GM20000 (cell line): Measurements from ENCODE around the gene MMP24OS.
A peak's percentile ranks its signal among the peaks of the same experiment; 100 is the strongest.

Source experiments
- DNase-seq: peaks from one replicate; pipeline ENCODE4 v3.0.0; 2012; ENCODE audit warnings: low spot score
- CTCF ChIP-seq: IDR thresholded peaks from 2 replicates; pipeline ENCODE4 v1.5.1; 2012; ENCODE audit warnings: mild to moderate bottlenecking, control low read depth; ENCODE audit errors: extremely low read depth, missing control alignments

Gene MMP24OS

GRCh38 chr20:35284267-35284991 lies 6.5 kb upstream of the MMP24OS start, which contains the start of gene EIF6:
EIF6 (minus strand) TSS chr20:35284772; CDS start chr20:35284487, 285 bp downstream.
- peak; percentile 95 for DNase-seq
- TF ChIP-seq CTCF, result no peak

DNA sequence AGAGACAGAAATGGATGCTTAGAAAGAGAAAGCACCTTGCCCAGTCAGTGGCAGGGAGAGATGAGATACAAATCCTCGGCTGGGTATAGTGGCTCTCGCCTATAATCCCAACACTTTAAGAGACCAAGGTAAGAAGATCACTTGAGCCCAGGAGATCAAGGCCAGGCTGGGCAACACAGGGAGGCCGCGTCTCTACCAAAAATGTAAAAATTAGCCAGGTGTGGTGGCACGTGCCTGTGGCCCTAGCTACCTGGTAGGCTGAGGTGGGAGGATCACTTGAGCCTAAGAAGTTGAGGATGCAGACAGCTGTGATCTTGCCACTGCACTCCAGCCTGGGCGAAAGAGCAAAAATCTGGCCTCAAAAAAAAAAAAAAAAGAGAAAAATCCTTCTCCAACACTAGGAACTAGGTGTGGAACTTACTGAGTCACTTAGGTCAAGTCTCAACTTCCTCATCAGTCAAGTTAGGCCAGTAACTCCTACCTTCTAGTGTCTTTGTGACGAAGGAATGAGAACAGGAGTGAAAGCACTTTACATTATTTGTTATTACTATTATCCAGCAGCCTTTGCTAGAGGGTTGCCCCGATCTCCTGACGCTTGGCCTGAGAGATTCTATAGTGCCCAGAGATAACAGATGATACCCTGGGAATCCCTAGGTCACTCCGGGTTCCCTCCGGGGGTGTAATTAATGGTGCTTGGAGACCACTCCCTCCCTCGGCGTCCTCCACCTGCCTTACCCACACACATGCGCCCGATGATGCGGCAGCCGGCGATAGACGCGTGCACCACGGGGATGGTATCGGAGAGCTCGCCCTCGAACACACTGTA lies 5.7 kb upstream of the MMP24OS start:
- no peak for TF ChIP-seq CTCF
- no peak for DNase-seq

- no peak for DNase-seq
- TF ChIP-seq CTCF, result no peak
Measured at GRCh38 chr20:35281506-35282101, 3.7 kb upstream of the MMP24OS start.

DNA sequence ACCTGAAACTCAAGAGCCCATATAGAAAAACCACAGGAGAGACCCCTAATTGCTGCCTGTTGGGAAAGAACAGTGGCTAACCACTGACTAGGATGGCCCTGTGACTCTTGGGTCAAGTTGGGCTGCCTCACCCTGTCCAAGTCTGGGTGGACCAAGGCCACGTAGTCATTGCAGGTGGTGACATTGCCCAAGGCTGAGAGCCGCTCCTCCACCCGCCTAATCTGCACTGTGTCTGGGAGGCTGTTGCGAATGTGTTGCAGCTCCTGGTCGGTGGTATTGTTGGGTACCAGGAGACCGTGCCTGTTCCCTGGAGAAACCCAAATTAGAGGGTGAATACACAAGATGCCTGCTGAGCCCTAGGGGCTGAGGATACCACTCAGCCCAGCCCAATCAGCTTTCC lies 2.6 kb upstream of the MMP24OS start:
- DNase-seq, result no peak
- TF ChIP-seq CTCF, result no peak

- DNase-seq, result no peak
Measured at GRCh38 chr20:35279533-35280174, 1.7 kb upstream of the MMP24OS start.

DNA sequence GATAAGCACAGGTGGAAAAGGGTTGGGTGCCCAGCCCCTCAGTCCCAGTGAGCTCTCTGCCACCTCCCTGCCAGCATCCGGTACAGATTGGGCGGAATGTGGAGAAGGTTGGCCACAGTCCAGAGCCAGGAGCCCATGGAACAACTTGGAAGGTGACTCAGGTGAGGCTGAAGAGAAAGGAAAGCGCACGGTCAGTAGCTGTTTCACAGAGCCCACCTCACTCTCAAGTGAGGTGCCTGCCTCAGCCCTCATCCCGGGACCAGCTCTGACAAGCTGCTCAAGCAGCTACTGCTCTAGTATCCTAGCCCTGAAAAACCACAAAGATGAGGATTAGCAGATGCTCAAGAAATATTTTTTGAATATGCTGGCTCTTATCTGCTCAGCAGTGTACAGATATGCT lies 1.1 kb upstream of the MMP24OS start:
- DNase-seq, result no peak
- TF ChIP-seq CTCF, result no peak

More at GRCh38 chr20:35279533-35280174, 1.7 kb upstream of the MMP24OS start:
- TF ChIP-seq CTCF, result no peak
